Thymus (tissue), 11 donors: ENCODE measurements around the gene CXCL9. TPM values are rescaled to one million over a fixed set of nuclear protein-coding genes. Genes with fewer than 3 reads are reported as not detected.
"Not testable (repeated sequence)": the region's sequence is repeated elsewhere in the genome, so short reads cannot be mapped to it uniquely, and the experiment has no call there.

Experiments used
- DNase-seq, 9 donors: peaks; one replicate each; pipeline ENCODE4 v3.0.0-alpha.2; 2013; ENCODE audit warnings: low spot score in 9 of 9, low read depth in 6 of 9, missing footprints in 1 of 9
- H3K27ac ChIP-seq, 2 donors: one replicate each; pipeline ENCODE4 v1.5.1; 2013; ENCODE audit warnings: control low read depth in 1 of 2, low read depth in 1 of 2, low read length in 1 of 2, mild to moderate bottlenecking in 1 of 2, moderate library complexity in 1 of 2
- H3K27me3 ChIP-seq, 2 donors: one replicate each; pipeline ENCODE4 v1.5.1; 2013; ENCODE audit warnings: low read length in 1 of 2; ENCODE audit not compliant: control insufficient read depth in 2 of 2, insufficient read depth in 1 of 2
- H3K36me3 ChIP-seq, 2 donors: one replicate each; pipeline ENCODE4 v1.5.1; 2013; ENCODE audit warnings: low read length in 1 of 2, mild to moderate bottlenecking in 1 of 2, moderate library complexity in 1 of 2; ENCODE audit not compliant: control insufficient read depth in 2 of 2, insufficient read depth in 2 of 2
- H3K4me1 ChIP-seq, 2 donors: one replicate each; pipeline ENCODE4 v1.5.1; 2013; ENCODE audit warnings: low read length in 2 of 2; ENCODE audit not compliant: control insufficient read depth in 2 of 2, insufficient read depth in 2 of 2
- H3K4me3 ChIP-seq, 2 donors: one replicate each; pipeline ENCODE4 v1.5.1; 2013; ENCODE audit warnings: low read length in 2 of 2, control low read depth in 1 of 2, mild to moderate bottlenecking in 1 of 2
- H3K9me3 ChIP-seq, 2 donors: one replicate each; pipeline ENCODE4 v1.5.1; 2013; ENCODE audit warnings: low read length in 1 of 2, mild to moderate bottlenecking in 1 of 2; ENCODE audit not compliant: control insufficient read depth in 2 of 2, insufficient read depth in 1 of 2
- WGBS: extraction: QIAGEN DNeasy Blood & Tissue Kit; methylation state at CpG from one replicate; pipeline ENCODE4 v1.1.7; 2013; 5-methylcytosine and 5-hydroxymethylcytosine counted together
- polyA plus RNA-seq: library from polyadenylated mRNA; stranded (reverse); fragments of 200-250 nt; gene quantifications from one replicate; pipeline ENCODE4 v1.2.3, GENCODE V29; 2013
- total RNA-seq: library from RNA; stranded (reverse); fragments of 120-200 nt; gene quantifications from one replicate; pipeline ENCODE4 v1.2.4, GENCODE V29; 2013
- donor health status: healthy.

The CXCL9 gene
- total and polyA plus RNA-seq, 2 donors = 38.7 to 40.0 TPM

DNA sequence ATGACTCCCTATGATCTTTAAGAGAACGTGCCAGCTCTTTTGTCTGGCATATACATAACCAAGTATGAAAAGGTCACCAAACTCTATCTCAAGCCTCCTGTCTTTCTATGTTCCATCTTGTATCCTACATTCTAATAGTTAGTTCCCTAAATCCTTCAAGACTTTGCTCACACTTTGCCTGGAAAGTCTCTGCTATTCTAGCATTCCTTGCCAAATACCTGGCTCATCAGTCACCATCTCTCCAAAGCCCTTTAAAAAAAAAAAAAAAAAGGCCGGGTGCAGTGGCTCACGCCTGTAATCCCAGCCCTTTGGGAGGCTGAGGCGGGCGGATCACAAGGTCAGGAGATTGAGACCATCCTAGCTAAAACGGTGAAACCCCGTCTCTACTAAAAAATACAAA, 48.8 kb downstream of the CXCL9 start:
- H3K4me3 ChIP-seq, H3K4me1 ChIP-seq, DNase-seq, H3K27me3 ChIP-seq, H3K27ac ChIP-seq, H3K9me3 ChIP-seq: not testable (repeated sequence)
- peaks cover 59 to 72% of the 10 kb centered on the region in 2 donors for H3K36me3 ChIP-seq
- 97% methylated on average over 7 of the region's 7 CpGs for WGBS

DNA sequence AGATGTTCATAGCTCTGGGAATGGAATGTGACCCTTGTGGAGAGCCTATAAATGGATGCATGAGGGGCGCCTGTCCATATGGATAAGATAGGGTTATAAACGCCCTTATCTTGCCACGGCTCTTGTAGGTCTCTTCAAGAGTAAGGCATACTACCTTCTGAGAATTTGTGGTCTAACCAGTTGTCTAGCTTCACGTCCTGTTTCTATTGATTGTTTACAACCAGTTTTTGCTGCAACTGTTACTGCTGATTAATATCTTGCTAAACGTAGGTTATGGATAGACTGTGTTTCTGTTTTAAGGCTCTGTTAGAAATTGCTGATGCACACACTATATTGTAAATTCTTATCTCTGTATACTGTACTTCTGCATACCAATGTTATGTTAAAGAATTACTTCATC, 52.5 kb downstream of the CXCL9 start:
- DNase-seq, H3K4me3 ChIP-seq, H3K27ac ChIP-seq, H3K27me3 ChIP-seq, H3K4me1 ChIP-seq, H3K9me3 ChIP-seq: not testable (repeated sequence)
- WGBS = 97% methylated on average over 5 of the region's 5 CpGs
- H3K36me3 ChIP-seq = peaks cover 50 to 75% of the 10 kb centered on the region in 2 donors

DNA sequence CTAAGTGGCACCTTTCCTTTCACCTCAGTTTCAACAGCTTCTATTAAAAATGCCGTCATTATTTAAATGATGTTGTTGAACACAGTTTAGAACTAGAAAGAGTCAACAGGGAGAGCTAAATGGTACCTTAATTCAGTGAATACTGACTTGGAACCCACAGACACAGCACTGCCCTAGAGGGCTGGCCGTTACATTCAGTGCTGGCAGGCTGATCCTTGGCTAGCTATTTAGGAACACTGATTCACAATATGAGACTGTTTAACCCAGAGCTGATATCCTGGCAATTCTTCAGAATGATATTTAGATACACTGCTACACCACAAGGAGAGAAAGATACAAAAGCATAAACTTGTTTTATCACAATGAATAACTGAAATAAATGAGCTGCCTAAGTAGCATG, 53.8 kb downstream of the CXCL9 start:
- Histone ChIP-seq H3K36me3 (peaks cover 40 to 71% of the 10 kb centered on the region in 2 donors), H3K27me3 (no peaks in the 10 kb centered on the region), H3K4me1 (no peaks in the 10 kb centered on the region), H3K9me3 (no peaks in the 10 kb centered on the region), H3K4me3 (no peak overlapping the region), H3K27ac (no peak overlapping the region)
- no peak for DNase-seq
- 96% methylated on average over 2 of the region's 2 CpGs for WGBS

Other genes with a start within 250 kb of the CXCL9 start
- under 0.01 TPM for gene PPEF2, start 105.1 kb downstream of the CXCL9 start, total RNA-seq
- gene PPEF2, start 105.1 kb downstream of the CXCL9 start, polyA plus RNA-seq = 0.07 TPM
- 26.1 TPM for gene NAAA, start 66.5 kb downstream of the CXCL9 start, total RNA-seq
- gene NAAA, start 66.5 kb downstream of the CXCL9 start, polyA plus RNA-seq = 21.7 TPM
- 24.8 TPM for gene SDAD1, start 16.6 kb downstream of the CXCL9 start, total RNA-seq
- gene SDAD1, start 16.6 kb downstream of the CXCL9 start, polyA plus RNA-seq = 23.4 TPM
- gene CXCL10, start 16.0 kb upstream of the CXCL9 start, total RNA-seq = 50.4 TPM
- 65.6 TPM for gene CXCL10, start 16.0 kb upstream of the CXCL9 start, polyA plus RNA-seq
- 7.1 TPM for gene CXCL11, start 28.6 kb upstream of the CXCL9 start, total RNA-seq
- gene CXCL11, start 28.6 kb upstream of the CXCL9 start, polyA plus RNA-seq = 9.6 TPM
- 0.61 TPM for gene ART3, start 67.2 kb upstream of the CXCL9 start, total RNA-seq
- 1.8 TPM for gene ART3, start 67.2 kb upstream of the CXCL9 start, polyA plus RNA-seq
- 73.0 TPM for gene NUP54, start 140.9 kb upstream of the CXCL9 start, total RNA-seq
- gene NUP54, start 140.9 kb upstream of the CXCL9 start, polyA plus RNA-seq = 59.3 TPM
- 34.7 TPM for gene SCARB2, start 206.3 kb upstream of the CXCL9 start, total RNA-seq
- 46.6 TPM for gene SCARB2, start 206.3 kb upstream of the CXCL9 start, polyA plus RNA-seq
- gene FAM47E, start 244.2 kb upstream of the CXCL9 start, total RNA-seq = 1.1 TPM
- gene FAM47E, start 244.2 kb upstream of the CXCL9 start, polyA plus RNA-seq = 2.8 TPM